Sigmoid colon (tissue), 7 donors: ENCODE data around the gene ETV6. TPM values are rescaled to one million over a fixed set of nuclear protein-coding genes. Genes with fewer than 3 reads are reported as not detected.

ENCODE experiments used
- DNase-seq: peaks from one replicate; pipeline ENCODE4 v3.0.0-alpha.2; 2019
- H3K27ac ChIP-seq, 4 donors: fragments of 200-600 bp; sonication (generic); one replicate each; pipeline ENCODE4 v1.5.1; 2016 to 2019; ENCODE audit warnings: mild to moderate bottlenecking in 1 of 4
- H3K27me3 ChIP-seq, 3 donors: fragments of 200-600 bp; sonication (generic); one replicate each; pipeline ENCODE4 v1.5.1; 2019; ENCODE audit warnings: mild to moderate bottlenecking in 1 of 3
- H3K36me3 ChIP-seq, 4 donors: fragments of 200-600 bp; sonication (generic); one replicate each; pipeline ENCODE4 v1.5.1; 2016 to 2019
- H3K4me1 ChIP-seq, 4 donors: fragments of 200-600 bp; sonication (generic); one replicate each; pipeline ENCODE4 v1.5.1; 2017 to 2019
- H3K4me3 ChIP-seq, 4 donors: fragments of 200-600 bp; sonication (generic); one replicate each; pipeline ENCODE4 v1.5.1; 2017 to 2019; ENCODE audit warnings: mild to moderate bottlenecking in 2 of 4, moderate library complexity in 1 of 4
- H3K9me3 ChIP-seq, 4 donors: fragments of 200-600 bp in 3 of 4; sonication (generic) in 3 of 4; one replicate each; pipeline versions ENCODE4 v1.5.1 to v1.6.1; 2013 to 2019
- CTCF ChIP-seq, 4 experiments: fragments of 450-650 bp in 3 of 4; fragments of 200-600 bp in 1 of 4; IDR thresholded peaks; one replicate each; pipeline ENCODE4 v1.5.1; 2016 to 2019; ENCODE audit warnings: antibody characterized with exemption in 4 of 4, mild to moderate bottlenecking in 3 of 4, moderate library complexity in 2 of 4
- EP300 ChIP-seq, 4 donors: sonication (generic); formaldehyde crosslinking; IDR thresholded peaks; one replicate each; pipeline ENCODE4 v1.6.1; 2017; ENCODE audit warnings: antibody characterized with exemption in 4 of 4
- POLR2A ChIP-seq, 2 donors: fragments of 450-650 bp; IDR thresholded peaks; one replicate each; pipeline ENCODE4 v1.6.1; 2016; ENCODE audit warnings: antibody characterized with exemption in 2 of 2, mild to moderate bottlenecking in 2 of 2, moderate library complexity in 2 of 2
- POLR2AphosphoS5 ChIP-seq, 4 donors: sonication (generic); formaldehyde crosslinking; IDR thresholded peaks; one replicate each; pipeline ENCODE4 v1.6.1; 2017; ENCODE audit warnings: antibody characterized with exemption in 4 of 4
- WGBS, 2 donors: extraction: QIAGEN DNeasy Blood & Tissue Kit; methylation state at CpG; one replicate each; pipeline ENCODE4 v1.1.7; 2013; 5-methylcytosine and 5-hydroxymethylcytosine counted together
- intact Hi-C: fragments of 100-400 bp; cut with DNase I; formaldehyde crosslinking; loops from one replicate; pipeline ENCODE4 v1.15.1; 2023
- polyA plus RNA-seq, 3 donors: library from polyadenylated mRNA; stranded (reverse); fragments of 200-250 nt; gene quantifications; one replicate each; pipeline ENCODE4 v1.2.3, GENCODE V29; 2013
- total RNA-seq, 4 donors: library from RNA; depleted of rRNA; stranded (reverse); fragments of >200 nt; gene quantifications; one replicate each; pipeline ENCODE4 v1.1.0, GENCODE V29; 2016
- donor health status: healthy with polysubstance abuse.
- donor health status: Bipolar disorder and iron deficiency.
- donor health status: healthy.

The ETV6 gene
- total and polyA plus RNA-seq, 7 donors = 8.4 to 35.2 (median 16.3) TPM

GRCh38 chr12:11854011-11854499, 204.6 kb downstream of the ETV6 start:
- H3K9me3 ChIP-seq = no peaks in the 10 kb centered on the region
- no peak for DNase-seq
- H3K27ac ChIP-seq = no peak overlapping the region
- no peaks in the 10 kb centered on the region for H3K27me3 ChIP-seq
- peaks cover 0 to 24% (median 16%) of the 10 kb centered on the region in 4 donors for H3K4me1 ChIP-seq
- H3K4me3 ChIP-seq = no peak overlapping the region
- 75 to 86% methylated on average over 13 of the region's 13 CpGs for WGBS, 2 donors
- TF ChIP-seq CTCF (IDR thresholded peaks at IDR 0.05) (no peak), POLR2A (IDR thresholded peaks at IDR 0.05) (no peak), EP300 (IDR thresholded peaks at IDR 0.05) (no peak), POLR2AphosphoS5 (IDR thresholded peaks at IDR 0.05) (no peak)
- H3K36me3 ChIP-seq = peaks cover 0 to 40% (median 12%) of the 10 kb centered on the region in 4 donors
- intact Hi-C loops = no loop called here

- H3K9me3 ChIP-seq = no peaks in the 10 kb centered on the region
- no peak for TF ChIP-seq CTCF (IDR thresholded peaks at IDR 0.05)
- no peak for TF ChIP-seq POLR2A (IDR thresholded peaks at IDR 0.05)
- no peak for TF ChIP-seq EP300 (IDR thresholded peaks at IDR 0.05)
- no peak for TF ChIP-seq POLR2AphosphoS5 (IDR thresholded peaks at IDR 0.05)
- 16 to 46% methylated on average over 4 of the region's 4 CpGs for WGBS, 2 donors
- H3K27me3 ChIP-seq = no peaks in the 10 kb centered on the region
- H3K27ac ChIP-seq = peak overlapping the region in 3 of 4 donors; percentile 12 to 34 (median 29)
- H3K36me3 ChIP-seq = peaks cover 0 to 40% (median 12%) of the 10 kb centered on the region in 4 donors
- intact Hi-C loops = no loop called here
- H3K4me3 ChIP-seq = no peak overlapping the region
- H3K4me1 ChIP-seq = peaks cover 0 to 39% (median 32%) of the 10 kb centered on the region in 4 donors
- no peak for DNase-seq
Observed at GRCh38 chr12:11855983-11856374, 206.5 kb downstream of the ETV6 start.

- WGBS, 2 donors = 81 to 83% methylated on average over 7 of the region's 7 CpGs
- H3K9me3 ChIP-seq = no peaks in the 10 kb centered on the region
- peaks cover 0 to 40% (median 12%) of the 10 kb centered on the region in 4 donors for H3K36me3 ChIP-seq
- peaks cover 0 to 41% (median 37%) of the 10 kb centered on the region in 4 donors for H3K4me1 ChIP-seq
- peak overlapping the region in 2 of 4 donors; percentile 9 to 29 for H3K27ac ChIP-seq
- no peak for DNase-seq
- intact Hi-C loops = no loop called here
- TF ChIP-seq POLR2AphosphoS5 (IDR thresholded peaks at IDR 0.05) (peak in 1 of 4 donors; percentile 35), POLR2A (IDR thresholded peaks at IDR 0.05) (no peak)
- H3K27me3 ChIP-seq = no peaks in the 10 kb centered on the region
- no peak overlapping the region for H3K4me3 ChIP-seq
Observed at GRCh38 chr12:11856971-11857370, 207.5 kb downstream of the ETV6 start.

- intact Hi-C loops = loop anchor here (5.0 kb wide), 3 partner anchors 68 to 208 kb away; no protein-coding TSS in a partner anchor
- no peak overlapping the region for H3K4me3 ChIP-seq
- DNase-seq = no peak
- peak overlapping the region; percentile 82 to 88 (median 84) for H3K27ac ChIP-seq
- H3K27me3 ChIP-seq = no peaks in the 10 kb centered on the region
- TF ChIP-seq EP300 (IDR thresholded peaks at IDR 0.05) (no peak), POLR2AphosphoS5 (IDR thresholded peaks at IDR 0.05) (no peak), CTCF (IDR thresholded peaks at IDR 0.05) (no peak), POLR2A (IDR thresholded peaks at IDR 0.05) (no peak)
- 89 to 92% methylated on average over 17 of the region's 17 CpGs for WGBS, 2 donors
- H3K36me3 ChIP-seq = peaks cover 0 to 24% (median under 1%) of the 10 kb centered on the region in 4 donors
- H3K4me1 ChIP-seq = peaks cover 0 to 60% (median 53%) of the 10 kb centered on the region in 4 donors
- no peaks in the 10 kb centered on the region for H3K9me3 ChIP-seq
Observed at GRCh38 chr12:11859705-11860425, 210.4 kb downstream of the ETV6 start.

- H3K4me3 ChIP-seq = no peak overlapping the region
- H3K36me3 ChIP-seq = peaks cover 0 to 11% (median 0%) of the 10 kb centered on the region in 4 donors
- peak overlapping the region; percentile 82 to 88 (median 84) for H3K27ac ChIP-seq
- peaks cover under 1 to 6% (median 3%) of the 10 kb centered on the region in 4 donors for H3K9me3 ChIP-seq
- intact Hi-C loops = loop anchor here (5.0 kb wide), 3 partner anchors 69 to 209 kb away; no protein-coding TSS in a partner anchor
- peaks cover 0 to 55% (median 51%) of the 10 kb centered on the region in 4 donors for H3K4me1 ChIP-seq
- WGBS, 2 donors = 59 to 65% methylated on average over 5 of the region's 5 CpGs
- TF ChIP-seq POLR2A (IDR thresholded peaks at IDR 0.05) = no peak
- no peak for TF ChIP-seq CTCF (IDR thresholded peaks at IDR 0.05)
- no peak for TF ChIP-seq POLR2AphosphoS5 (IDR thresholded peaks at IDR 0.05)
- no peak for TF ChIP-seq EP300 (IDR thresholded peaks at IDR 0.05)
- H3K27me3 ChIP-seq = no peaks in the 10 kb centered on the region
- no peak for DNase-seq
Observed at GRCh38 chr12:11861155-11861863, 211.8 kb downstream of the ETV6 start.
